ENCODE data around the gene P2RY4.
"Not testable (repeated sequence)": the region's sequence is repeated elsewhere in the genome, so short reads cannot be mapped to it uniquely, and the experiment has no call there.

P2RY4 gene

DNA sequence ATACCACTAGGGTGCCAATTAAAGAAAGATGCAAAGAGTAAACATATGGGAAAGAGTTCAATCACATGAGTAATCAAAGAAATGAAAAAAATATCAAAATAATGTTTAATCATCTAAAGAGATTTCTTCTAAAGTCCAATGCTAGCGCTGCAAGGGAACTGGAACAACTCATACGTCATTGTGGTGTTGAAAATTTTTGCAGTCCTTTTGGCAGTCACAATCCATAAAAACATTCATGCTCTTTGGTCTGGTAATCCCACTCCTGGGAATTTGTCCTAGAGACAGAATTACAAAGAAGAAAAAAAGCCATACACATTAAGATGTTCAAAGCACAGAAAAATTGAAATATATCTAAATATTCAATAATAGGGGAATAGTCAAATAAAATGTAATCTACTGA is 4.6 kb downstream of the P2RY4 start:
- H3K4me1 Mint-ChIP-seq (ENCODE audit: low read depth) = peaks cover 7% of the 10 kb centered on the region
- H3K27me3 Mint-ChIP-seq = no peaks in the 10 kb centered on the region
- H3K27ac Mint-ChIP-seq = no peak overlapping the region
- peaks cover 15% of the 10 kb centered on the region for H3K36me3 Mint-ChIP-seq
- H3K4me3 Mint-ChIP-seq = no peak overlapping the region
- no peaks in the 10 kb centered on the region for H3K9me3 Mint-ChIP-seq (ENCODE audit: low read depth)

DNA sequence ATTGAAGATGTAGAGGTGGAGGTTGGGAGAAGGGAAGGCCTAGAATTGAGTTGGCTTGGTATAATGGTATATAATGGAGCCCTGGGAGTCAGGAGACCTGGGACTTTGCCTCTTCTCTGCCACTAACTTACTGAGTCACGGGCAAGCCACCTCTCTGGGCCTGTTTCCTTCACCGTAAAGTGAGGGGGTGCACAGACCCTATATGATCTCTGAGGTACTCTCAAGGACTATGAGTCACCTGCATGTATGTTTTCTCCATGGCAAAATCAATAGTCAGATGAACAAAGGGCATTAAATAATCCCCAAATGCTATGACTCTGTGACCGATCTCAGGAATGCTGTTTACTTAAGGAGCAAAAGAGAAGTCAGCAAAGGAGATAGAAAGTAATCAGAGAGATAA is 5.1 kb downstream of the P2RY4 start:
- Mint-ChIP-seq H3K36me3 (peaks cover 15% of the 10 kb centered on the region), H3K27me3 (no peaks in the 10 kb centered on the region), H3K9me3 (ENCODE audit: low read depth) (no peaks in the 10 kb centered on the region), H3K27ac (no peak overlapping the region), H3K4me1 (ENCODE audit: low read depth) (peaks cover 7% of the 10 kb centered on the region), H3K4me3 (no peak overlapping the region)

DNA sequence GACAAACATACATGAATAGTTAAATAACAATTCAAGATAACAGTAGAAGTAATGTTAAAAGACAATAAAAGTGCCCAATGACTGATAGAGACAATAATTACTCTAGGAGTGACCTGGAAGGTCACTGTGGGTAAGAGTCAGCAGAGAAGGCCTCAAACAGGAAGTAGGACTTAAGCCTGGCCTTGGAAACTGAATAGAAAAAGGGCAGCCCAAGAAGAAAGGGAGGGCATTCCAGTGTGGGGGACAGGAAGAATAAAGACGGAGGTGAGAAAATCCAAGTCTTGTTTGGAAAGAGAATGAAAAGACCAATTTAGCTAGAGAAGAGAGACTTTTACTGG is 6.0 kb downstream of the P2RY4 start:
- Mint-ChIP-seq H3K4me1 (ENCODE audit: low read depth) (peaks cover 7% of the 10 kb centered on the region), H3K27ac (no peak overlapping the region), H3K4me3 (no peak overlapping the region), H3K27me3 (no peaks in the 10 kb centered on the region), H3K9me3 (ENCODE audit: low read depth) (no peaks in the 10 kb centered on the region), H3K36me3 (peaks cover 15% of the 10 kb centered on the region)

DNA sequence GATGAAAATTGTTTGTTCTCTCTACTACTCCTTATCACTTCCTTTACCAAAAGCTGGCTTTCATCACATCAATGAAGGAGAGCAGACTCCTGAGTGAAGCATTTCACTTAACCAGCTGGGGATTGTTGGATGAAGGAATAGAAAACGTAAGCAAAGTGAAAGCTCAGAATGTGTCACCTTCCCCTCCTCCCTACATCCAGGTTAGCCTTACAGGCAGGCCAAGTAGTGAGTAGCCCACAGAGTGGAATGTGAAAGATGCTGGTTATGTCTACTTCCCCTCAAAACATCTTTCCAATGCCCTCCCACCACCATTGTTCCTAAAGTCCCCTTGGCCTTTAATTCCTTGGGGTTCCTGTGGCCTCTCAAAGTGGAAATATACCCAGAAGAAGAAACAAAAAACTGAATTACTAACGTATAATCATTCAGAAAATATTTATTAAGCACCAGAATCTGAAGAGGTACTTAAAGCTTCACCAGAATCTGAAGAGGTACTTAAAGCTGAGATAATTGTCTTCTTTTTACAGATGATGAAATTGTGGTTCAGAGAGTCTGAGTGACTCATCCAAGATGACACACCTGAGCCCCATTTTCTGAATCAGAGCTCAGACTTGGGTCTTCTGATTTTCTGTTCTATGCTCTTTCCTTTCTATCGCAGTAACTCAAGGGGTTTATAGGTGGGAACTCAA is 6.5 kb downstream of the P2RY4 start:
- H3K4me1 Mint-ChIP-seq (ENCODE audit: low read depth) = peaks cover 7% of the 10 kb centered on the region
- no peaks in the 10 kb centered on the region for H3K27me3 Mint-ChIP-seq
- H3K4me3 Mint-ChIP-seq = no peak overlapping the region
- peaks cover 15% of the 10 kb centered on the region for H3K36me3 Mint-ChIP-seq
- H3K27ac Mint-ChIP-seq = peak overlapping the region; percentile 46
- no peaks in the 10 kb centered on the region for H3K9me3 Mint-ChIP-seq (ENCODE audit: low read depth)

DNA sequence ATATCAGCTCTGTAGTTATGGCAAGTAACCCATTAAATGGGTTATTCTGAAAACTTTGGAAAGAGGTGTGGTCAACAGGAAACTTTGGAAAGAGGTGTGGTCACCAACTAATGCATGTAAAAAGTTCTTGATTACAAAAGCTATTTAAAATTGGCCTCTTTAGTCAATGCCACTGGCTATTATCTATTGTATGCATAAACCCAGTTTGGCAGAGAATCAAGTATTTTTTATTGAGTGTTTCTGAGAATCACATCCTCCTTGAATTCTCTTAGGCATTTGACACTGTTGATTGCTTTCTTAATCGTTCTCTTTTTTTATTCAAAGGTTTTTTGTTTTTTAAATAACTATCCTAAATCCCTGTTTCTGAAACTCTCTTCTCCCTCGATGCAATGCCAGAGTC is 7.5 kb downstream of the P2RY4 start:
- H3K36me3 Mint-ChIP-seq = peaks cover 15% of the 10 kb centered on the region
- H3K4me3 Mint-ChIP-seq = no peak overlapping the region
- no peak overlapping the region for H3K27ac Mint-ChIP-seq
- no peaks in the 10 kb centered on the region for H3K27me3 Mint-ChIP-seq
- no peaks in the 10 kb centered on the region for H3K9me3 Mint-ChIP-seq (ENCODE audit: low read depth)
- H3K4me1 Mint-ChIP-seq (ENCODE audit: low read depth) = peaks cover 7% of the 10 kb centered on the region

DNA sequence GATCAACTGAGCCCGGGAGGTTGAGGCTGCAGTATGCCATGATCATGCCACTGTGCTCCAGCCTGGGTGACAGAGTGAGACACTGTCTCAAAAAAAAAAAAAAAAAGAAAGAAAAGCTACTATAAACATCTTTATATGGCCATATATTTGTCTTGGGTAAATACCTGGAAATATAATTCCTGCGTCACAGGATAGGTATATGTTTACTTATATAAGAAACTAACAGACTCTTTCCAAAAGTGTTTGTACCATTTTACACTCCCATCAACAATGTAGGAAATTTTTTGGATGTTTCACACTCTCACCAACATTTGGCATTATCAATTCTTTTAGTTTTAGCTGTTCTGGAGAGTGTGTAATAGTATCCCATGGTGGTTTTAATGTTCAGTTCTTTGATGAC is 12.8 kb downstream of the P2RY4 start:
- Mint-ChIP-seq H3K9me3 (ENCODE audit: low read depth) (no peaks in the 10 kb centered on the region), H3K4me1 (ENCODE audit: low read depth) (no peaks in the 10 kb centered on the region), H3K27me3 (no peaks in the 10 kb centered on the region), H3K4me3 (no peak overlapping the region), H3K27ac (no peak overlapping the region), H3K36me3 (no peaks in the 10 kb centered on the region)

DNA sequence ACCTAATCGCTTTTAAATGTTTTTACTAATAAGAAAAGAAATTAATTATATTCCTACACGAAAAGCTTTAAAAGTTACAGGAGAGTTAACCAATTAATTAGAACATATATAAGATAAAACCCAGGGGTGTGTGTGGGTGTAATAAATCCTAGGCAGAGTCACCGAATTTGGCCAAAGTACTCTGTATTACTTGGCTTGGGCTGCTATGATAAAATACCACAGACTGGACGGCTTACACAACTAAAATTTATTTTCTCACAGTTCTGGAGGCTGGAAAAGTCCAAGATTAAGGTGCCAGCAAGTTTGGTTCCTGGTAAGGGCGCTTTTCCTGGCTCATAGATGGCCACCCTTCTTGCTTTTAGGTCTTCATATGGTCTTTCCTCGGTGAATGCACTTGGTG is 15.1 kb downstream of the P2RY4 start:
- Mint-ChIP-seq H3K27ac (no peak overlapping the region), H3K36me3 (no peaks in the 10 kb centered on the region), H3K27me3 (no peaks in the 10 kb centered on the region), H3K4me3 (no peak overlapping the region), H3K4me1 (ENCODE audit: low read depth) (no peaks in the 10 kb centered on the region), H3K9me3 (ENCODE audit: low read depth) (no peaks in the 10 kb centered on the region)

DNA sequence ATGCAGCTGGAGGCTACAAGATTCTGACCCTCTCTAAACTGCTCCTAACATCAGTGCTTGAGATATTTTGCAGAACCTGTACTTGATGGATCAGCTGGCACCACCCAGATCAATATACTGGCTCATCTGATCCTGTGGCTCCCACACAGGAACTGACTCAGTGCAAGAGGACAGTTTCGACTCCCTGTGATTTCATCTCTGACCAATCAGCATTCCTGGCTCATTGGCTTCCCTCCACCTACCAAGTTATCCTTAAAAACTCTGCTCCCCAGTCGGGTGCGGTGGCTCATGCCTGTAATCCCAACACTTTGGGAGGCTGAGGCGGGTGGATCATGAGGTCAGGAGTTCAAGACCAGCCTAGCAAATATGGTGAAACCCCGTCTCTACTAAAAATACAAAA is 16.4 kb downstream of the P2RY4 start:
- not testable (repeated sequence) for H3K27ac Mint-ChIP-seq; H3K4me3 Mint-ChIP-seq; H3K4me1 Mint-ChIP-seq (ENCODE audit: low read depth); H3K27me3 Mint-ChIP-seq; H3K9me3 Mint-ChIP-seq (ENCODE audit: low read depth); H3K36me3 Mint-ChIP-seq

DNA sequence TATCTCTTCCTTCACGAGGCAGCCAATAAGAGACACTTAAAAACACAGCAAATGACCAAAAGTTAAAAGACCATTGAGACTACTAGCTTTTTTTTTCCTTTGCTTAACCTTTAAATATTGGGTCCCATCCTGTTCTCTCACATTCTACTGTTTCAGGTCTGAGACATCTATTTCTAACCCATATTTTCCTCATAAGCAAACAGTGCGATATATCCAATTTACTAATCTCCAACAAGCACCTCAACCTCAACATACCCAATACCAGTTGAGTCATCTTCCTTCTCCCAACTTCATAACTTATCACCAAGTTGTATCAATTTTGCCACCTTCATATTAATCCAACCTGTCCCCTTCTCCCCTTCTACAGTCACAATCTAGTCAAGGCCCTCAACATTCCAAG is 18.5 kb downstream of the P2RY4 start:
- no peak overlapping the region for H3K27ac Mint-ChIP-seq
- H3K36me3 Mint-ChIP-seq = no peaks in the 10 kb centered on the region
- no peak overlapping the region for H3K4me3 Mint-ChIP-seq
- H3K9me3 Mint-ChIP-seq (ENCODE audit: low read depth) = no peaks in the 10 kb centered on the region
- H3K27me3 Mint-ChIP-seq = no peaks in the 10 kb centered on the region
- H3K4me1 Mint-ChIP-seq (ENCODE audit: low read depth) = no peaks in the 10 kb centered on the region

DNA sequence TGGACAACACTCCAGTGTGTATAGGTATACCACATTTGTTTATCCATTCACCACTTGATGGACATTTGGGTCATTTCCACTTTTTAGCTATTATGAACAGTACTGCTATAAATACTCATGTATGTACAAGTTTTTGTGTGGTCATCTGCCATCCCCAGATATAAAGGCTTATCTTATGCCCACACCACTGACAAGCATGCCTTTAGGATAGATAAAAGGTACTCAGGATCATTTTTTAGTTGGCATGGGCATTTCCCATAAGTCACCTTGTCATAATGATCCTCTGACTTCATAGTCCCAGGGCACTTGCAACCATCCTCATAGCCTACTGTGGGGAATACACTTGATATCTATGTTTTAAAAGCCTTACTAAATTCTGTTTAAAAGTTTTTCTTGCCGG is 19.3 kb downstream of the P2RY4 start:
- no peak overlapping the region for H3K27ac Mint-ChIP-seq
- H3K36me3 Mint-ChIP-seq = no peaks in the 10 kb centered on the region
- H3K27me3 Mint-ChIP-seq = no peaks in the 10 kb centered on the region

DNA sequence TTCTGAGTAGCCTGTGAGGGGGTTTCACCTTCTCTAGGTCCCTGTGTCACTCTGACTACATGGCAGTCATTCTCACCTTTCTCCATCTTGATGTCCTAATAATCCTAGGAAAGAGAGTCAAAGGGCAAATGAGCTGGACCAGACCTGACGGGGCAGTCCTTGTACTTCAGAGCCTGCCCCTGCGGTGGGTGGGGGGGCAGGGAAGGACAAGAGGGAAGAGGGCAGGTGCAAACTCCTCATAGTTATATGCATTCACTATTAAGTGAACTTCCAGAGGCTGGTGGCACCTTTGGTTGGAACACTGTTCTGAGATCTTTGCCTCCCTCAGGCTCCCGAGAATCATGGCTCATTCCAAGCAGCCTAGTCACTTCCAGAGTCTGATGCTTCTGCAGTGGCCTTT is 25.6 kb downstream of the P2RY4 start, which contains the start of gene AWAT1:
TSS of gene AWAT1 (plus strand) at position 301 of the 400 bp plus-strand sequence. CDS start at position 342, 41 bp downstream.
- no peak within 1 kb of the TSS for H3K4me3 Mint-ChIP-seq
- no peak within 1 kb of the TSS for H3K27ac Mint-ChIP-seq
- no peaks in the 10 kb centered on the region for H3K4me1 Mint-ChIP-seq (ENCODE audit: low read depth)

More for the DNA sequence above, 19.3 kb downstream of the P2RY4 start:
- Mint-ChIP-seq H3K9me3 (ENCODE audit: low read depth) (no peaks in the 10 kb centered on the region), H3K4me3 (no peak overlapping the region), H3K4me1 (ENCODE audit: low read depth) (no peaks in the 10 kb centered on the region)

DNA sequence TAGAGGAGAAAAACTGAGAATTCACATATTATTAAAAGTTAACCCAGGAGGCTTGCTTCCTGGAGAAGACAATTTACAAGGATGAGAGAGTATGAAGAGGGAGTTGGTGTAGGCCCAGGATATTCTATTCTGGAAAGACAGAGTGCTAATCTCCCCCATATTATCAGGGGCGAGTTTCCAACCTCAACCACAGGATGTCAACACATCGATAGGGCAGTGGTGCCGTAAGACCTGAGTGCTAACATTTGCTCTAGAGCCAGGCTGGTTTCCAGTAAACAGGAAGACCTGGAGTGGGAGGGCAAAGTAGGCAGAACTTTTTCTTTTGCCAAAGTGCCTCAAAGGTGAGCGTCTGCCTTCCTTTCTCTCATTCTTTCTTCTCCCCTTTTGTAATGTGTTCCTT is 28.3 kb downstream of the P2RY4 start:
- Mint-ChIP-seq H3K9me3 (ENCODE audit: low read depth) (no peaks in the 10 kb centered on the region), H3K4me3 (no peak overlapping the region), H3K36me3 (no peaks in the 10 kb centered on the region), H3K27me3 (no peaks in the 10 kb centered on the region), H3K4me1 (ENCODE audit: low read depth) (no peaks in the 10 kb centered on the region), H3K27ac (no peak overlapping the region)

More for the DNA sequence above, 25.6 kb downstream of the P2RY4 start, which contains the start of gene AWAT1:
- H3K9me3 Mint-ChIP-seq (ENCODE audit: low read depth) = no peaks in the 10 kb centered on the region
- H3K27me3 Mint-ChIP-seq = no peaks in the 10 kb centered on the region
- H3K36me3 Mint-ChIP-seq = no peaks in the 10 kb centered on the region

DNA sequence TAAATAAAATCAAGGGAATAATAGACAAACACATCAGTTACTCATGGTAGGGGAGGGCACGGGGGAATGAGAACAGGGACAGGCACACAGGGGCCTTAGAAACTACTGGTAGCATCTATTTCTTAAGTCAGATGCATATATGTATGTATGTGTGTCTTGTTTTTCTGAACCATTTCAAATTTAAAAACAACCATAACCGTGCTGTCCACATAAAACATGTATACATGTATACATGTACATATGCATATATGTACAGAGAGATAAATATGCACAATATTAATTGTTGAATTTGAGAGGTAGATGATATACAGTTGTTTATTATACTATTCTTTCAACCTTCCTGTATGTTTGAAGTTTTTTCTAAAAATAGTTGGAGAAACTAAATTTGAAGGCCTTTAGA is 33.3 kb downstream of the P2RY4 start:
- no peaks in the 10 kb centered on the region for H3K36me3 Mint-ChIP-seq
- H3K4me1 Mint-ChIP-seq (ENCODE audit: low read depth) = no peaks in the 10 kb centered on the region
- no peak overlapping the region for H3K27ac Mint-ChIP-seq
- no peak overlapping the region for H3K4me3 Mint-ChIP-seq
- no peaks in the 10 kb centered on the region for H3K9me3 Mint-ChIP-seq (ENCODE audit: low read depth)
- no peaks in the 10 kb centered on the region for H3K27me3 Mint-ChIP-seq

DNA sequence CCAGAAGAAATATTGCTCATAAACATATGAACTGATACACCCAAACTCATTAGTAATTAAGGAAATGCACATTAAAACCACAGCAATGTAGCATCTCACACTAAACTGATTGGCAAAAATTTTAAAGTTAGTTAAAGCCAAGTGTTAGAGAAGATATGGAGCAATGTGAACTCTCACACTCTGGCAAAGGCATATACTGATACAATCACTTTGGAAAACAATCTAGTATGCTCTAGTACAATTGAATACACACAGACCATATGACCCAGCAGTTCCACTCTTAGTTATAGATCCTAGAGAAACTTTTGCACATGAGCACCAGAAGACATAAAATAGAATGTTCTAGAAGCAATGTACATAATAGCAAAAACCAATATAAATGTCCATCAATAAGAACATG is 34.0 kb downstream of the P2RY4 start:
- Mint-ChIP-seq H3K9me3 (ENCODE audit: low read depth) (no peaks in the 10 kb centered on the region), H3K4me3 (no peak overlapping the region), H3K4me1 (ENCODE audit: low read depth) (no peaks in the 10 kb centered on the region)

DNA sequence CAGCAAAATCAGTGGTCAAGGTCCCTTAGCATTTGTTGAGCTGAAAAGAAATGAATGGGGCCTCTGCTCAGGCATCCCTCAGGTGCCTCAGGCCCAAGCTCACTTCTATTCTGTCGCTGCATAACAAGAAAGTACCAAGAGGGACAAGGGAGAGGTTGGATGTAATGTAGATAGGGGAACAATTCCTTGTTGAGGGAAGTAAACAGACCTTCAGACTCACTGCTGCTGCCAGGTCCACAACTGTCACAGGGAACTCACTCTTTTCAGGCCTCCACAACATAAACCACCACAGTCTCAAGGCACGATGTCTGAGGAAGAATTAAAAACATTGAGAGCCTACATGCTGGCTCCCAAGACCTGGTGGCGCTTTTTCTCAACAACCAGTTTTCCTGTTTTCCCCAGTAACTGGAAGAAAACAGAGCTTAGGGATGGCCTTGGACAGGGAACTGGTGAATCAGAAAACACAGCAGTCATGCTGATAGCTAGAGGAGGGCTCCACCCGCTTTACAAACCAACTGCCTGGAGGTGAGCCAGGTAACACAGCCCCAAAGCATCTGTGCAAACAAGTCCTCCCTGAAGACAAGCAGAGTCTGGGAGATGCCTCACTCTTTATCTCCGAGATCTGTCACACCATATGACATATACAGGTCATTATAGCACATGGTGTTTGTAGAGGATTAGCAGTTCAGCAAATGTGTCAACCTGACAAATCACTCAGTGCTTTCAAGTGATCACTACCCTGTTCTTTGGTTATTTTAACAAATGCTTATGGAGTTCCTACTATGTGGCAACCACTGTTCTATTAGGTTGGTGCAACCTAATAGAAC is 39.9 kb downstream of the P2RY4 start:
- Mint-ChIP-seq H3K36me3 (no peaks in the 10 kb centered on the region), H3K4me3 (no peak overlapping the region), H3K27ac (no peak overlapping the region), H3K27me3 (no peaks in the 10 kb centered on the region), H3K9me3 (ENCODE audit: low read depth) (no peaks in the 10 kb centered on the region), H3K4me1 (ENCODE audit: low read depth) (no peaks in the 10 kb centered on the region)

More for the DNA sequence above, 34.0 kb downstream of the P2RY4 start:
- Mint-ChIP-seq H3K27ac (no peak overlapping the region), H3K36me3 (no peaks in the 10 kb centered on the region), H3K27me3 (no peaks in the 10 kb centered on the region)

DNA sequence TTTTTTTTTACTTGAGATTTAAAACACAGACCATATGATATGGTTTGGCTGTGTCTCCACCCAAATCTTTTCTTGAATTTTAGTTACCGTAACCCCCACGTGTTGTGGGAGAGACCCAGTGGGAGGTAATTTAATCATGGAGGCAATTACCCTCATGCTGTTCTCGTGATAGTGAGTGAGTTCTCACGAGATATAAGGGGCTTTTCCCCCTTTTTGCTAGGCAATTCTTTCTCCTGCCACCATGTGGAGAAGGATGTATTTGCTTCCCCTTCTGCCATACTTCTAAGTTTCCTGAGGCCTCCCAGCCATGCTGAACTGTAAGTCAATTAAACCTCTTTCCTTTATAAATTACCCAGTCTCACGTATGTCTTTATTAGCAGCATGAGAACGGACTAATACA is 50.4 kb downstream of the P2RY4 start:
- H3K4me3 Mint-ChIP-seq; H3K4me1 Mint-ChIP-seq (ENCODE audit: low read depth); H3K36me3 Mint-ChIP-seq; H3K27me3 Mint-ChIP-seq; H3K9me3 Mint-ChIP-seq (ENCODE audit: low read depth); H3K27ac Mint-ChIP-seq: not testable (repeated sequence)
